Neural progenitor cell (in vitro differentiated cells): ENCODE measurements around the gene NRG2. TPM values are rescaled to one million over a fixed set of nuclear protein-coding genes. Genes with fewer than 3 reads are reported as not detected.

Source experiments
- DNase-seq: peaks from one replicate; pipeline ENCODE4 v3.0.0-alpha.2; 2016; ENCODE audit warnings: low spot score
- H2AFZ ChIP-seq: fragments of 200-600 bp; sonication (generic); replicated peaks from 2 replicates; pipeline ENCODE4 v1.6.1; 2016; ENCODE audit warnings: antibody characterized with exemption
- H3F3A ChIP-seq: fragments of 200-600 bp; sonication (generic); 2 replicates; pipeline ENCODE4 v1.6.1; 2016; ENCODE audit warnings: antibody characterized with exemption, low read depth
- H3K27ac ChIP-seq: fragments of 200-600 bp; sonication (generic); 2 replicates; pipeline ENCODE4 v1.5.1; 2016; ENCODE audit warnings: mild to moderate bottlenecking
- H3K27me3 ChIP-seq: fragments of 200-600 bp; sonication (generic); 2 replicates; pipeline ENCODE4 v1.6.1; 2016; ENCODE audit warnings: mild to moderate bottlenecking, moderate library complexity
- H3K36me3 ChIP-seq: fragments of 200-600 bp; sonication (generic); 2 replicates; pipeline ENCODE4 v1.5.1; 2016
- H3K4me1 ChIP-seq: fragments of 200-600 bp; sonication (generic); 2 replicates; pipeline ENCODE4 v1.6.1; 2016; ENCODE audit warnings: mixed run types
- H3K4me2 ChIP-seq: fragments of 200-600 bp; sonication (generic); 2 replicates; pipeline ENCODE4 v1.6.1; 2016
- H3K4me3 ChIP-seq: fragments of 200-600 bp; sonication (generic); 2 replicates; pipeline ENCODE4 v1.5.1; 2016
- H3K79me2 ChIP-seq: fragments of 200-600 bp; sonication (generic); 2 replicates; pipeline ENCODE4 v1.6.1; 2016; ENCODE audit warnings: low read depth
- H3K9ac ChIP-seq: fragments of 200-600 bp; sonication (generic); 2 replicates; pipeline ENCODE4 v1.6.1; 2016
- H3K9me3 ChIP-seq: fragments of 200-600 bp; sonication (generic); 2 replicates; pipeline ENCODE4 v1.5.1; 2016; ENCODE audit warnings: low read depth
- H4K20me1 ChIP-seq: fragments of 200-600 bp; sonication (generic); 2 replicates; pipeline ENCODE4 v1.6.1; 2016; ENCODE audit warnings: low read depth
- H3K27ac Mint-ChIP-seq: 3 replicates; pipeline ENCODE4 v1.8.0; 2021; ENCODE audit warnings: mixed read lengths
- H3K27me3 Mint-ChIP-seq: 2 replicates; pipeline ENCODE4 v1.8.0; 2022; ENCODE audit warnings: low read depth, mild to moderate bottlenecking, inconsistent platforms, moderate library complexity, mixed read lengths; ENCODE audit not compliant: insufficient read depth
- H3K36me3 Mint-ChIP-seq: 3 replicates; pipeline ENCODE4 v1.8.0; 2021; ENCODE audit warnings: mixed read lengths
- H3K4me1 Mint-ChIP-seq: 3 replicates; pipeline ENCODE4 v1.8.0; 2021; ENCODE audit warnings: mixed read lengths
- H3K4me3 Mint-ChIP-seq: 3 replicates; pipeline ENCODE4 v1.8.0; 2021; ENCODE audit warnings: mild to moderate bottlenecking, moderate library complexity, mixed read lengths
- H3K9me3 Mint-ChIP-seq: 3 replicates; pipeline ENCODE4 v1.8.0; 2020; ENCODE audit warnings: mixed read lengths
- CTCF ChIP-seq: fragments of 200-600 bp; sonication (generic); IDR thresholded peaks from 2 replicates; pipeline ENCODE4 v1.5.1; 2017; ENCODE audit warnings: antibody characterized with exemption, mild to moderate bottlenecking
- EZH2 ChIP-seq: fragments of 200-600 bp; sonication (generic); IDR thresholded peaks from 2 replicates; pipeline ENCODE4 v1.6.1; 2017; ENCODE audit warnings: antibody characterized with exemption, mild to moderate bottlenecking, moderate library complexity
- EZH2phosphoT487 ChIP-seq: fragments of 200-600 bp; sonication (generic); IDR thresholded peaks from 2 replicates; pipeline ENCODE4 v1.6.1; 2017; ENCODE audit warnings: antibody characterized with exemption
- total RNA-seq: library from RNA; depleted of rRNA; stranded (reverse); fragments of >200 nt; gene quantifications from 2 replicates; pipeline ENCODE4 v1.2.3, GENCODE V29; 2015; ENCODE audit warnings: low replicate concordance

NRG2 gene
- total RNA-seq, 1 donor from 2014 or later: 0.13 TPM

- no peaks in the 10 kb centered on the region for H3F3A ChIP-seq
- no peaks in the 10 kb centered on the region for H3K4me1 Mint-ChIP-seq
- H3K79me2 ChIP-seq: no peaks in the 10 kb centered on the region
- H3K36me3 ChIP-seq: no peaks in the 10 kb centered on the region
- peaks cover 10% of the 10 kb centered on the region for H3K9me3 Mint-ChIP-seq
- H3K27ac ChIP-seq: no peak overlapping the region
- H3K9me3 ChIP-seq: no peaks in the 10 kb centered on the region
- H3K4me2 ChIP-seq: no peak overlapping the region
- H3K4me3 Mint-ChIP-seq: no peak overlapping the region
- no peak overlapping the region for H2AFZ ChIP-seq
- no peaks in the 10 kb centered on the region for H3K36me3 Mint-ChIP-seq
- no peaks in the 10 kb centered on the region for H3K4me1 ChIP-seq
- no peak for TF ChIP-seq EZH2phosphoT487
- no peak for TF ChIP-seq CTCF
- TF ChIP-seq EZH2: no peak
- no peak overlapping the region for H3K9ac ChIP-seq
- no peaks in the 10 kb centered on the region for H4K20me1 ChIP-seq
- peaks cover 5% of the 10 kb centered on the region for H3K27me3 Mint-ChIP-seq
- H3K27me3 ChIP-seq: peaks cover 5% of the 10 kb centered on the region
- H3K4me3 ChIP-seq: no peak overlapping the region
- no peak overlapping the region for H3K27ac Mint-ChIP-seq
- no peak for DNase-seq
Measured at GRCh38 chr5:139817970-139818369, 225.1 kb downstream of the NRG2 start.

- no peaks in the 10 kb centered on the region for H3K9me3 ChIP-seq
- H3K79me2 ChIP-seq: no peaks in the 10 kb centered on the region
- no peak overlapping the region for H3K4me3 Mint-ChIP-seq
- H3K27me3 ChIP-seq: peaks cover 5% of the 10 kb centered on the region
- no peaks in the 10 kb centered on the region for H3K36me3 Mint-ChIP-seq
- no peak for DNase-seq
- H3K27ac ChIP-seq: no peak overlapping the region
- H4K20me1 ChIP-seq: no peaks in the 10 kb centered on the region
- peaks cover 5% of the 10 kb centered on the region for H3K27me3 Mint-ChIP-seq
- H3K36me3 ChIP-seq: no peaks in the 10 kb centered on the region
- H3K4me3 ChIP-seq: no peak overlapping the region
- no peak overlapping the region for H3K27ac Mint-ChIP-seq
- H3K9me3 Mint-ChIP-seq: peaks cover 10% of the 10 kb centered on the region
- no peak overlapping the region for H2AFZ ChIP-seq
- H3K9ac ChIP-seq: no peak overlapping the region
- TF ChIP-seq EZH2phosphoT487: no peak
- TF ChIP-seq CTCF: no peak
- no peak for TF ChIP-seq EZH2
- no peaks in the 10 kb centered on the region for H3K4me1 ChIP-seq
- H3F3A ChIP-seq: no peaks in the 10 kb centered on the region
- H3K4me2 ChIP-seq: no peak overlapping the region
- H3K4me1 Mint-ChIP-seq: no peaks in the 10 kb centered on the region
Measured at GRCh38 chr5:139817362-139817761, 225.7 kb downstream of the NRG2 start.

- H2AFZ ChIP-seq: no peak overlapping the region
- no peaks in the 10 kb centered on the region for H4K20me1 ChIP-seq
- Mint-ChIP-seq H3K27ac (no peak overlapping the region), H3K36me3 (no peaks in the 10 kb centered on the region), H3K27me3 (peaks cover 5% of the 10 kb centered on the region), H3K4me1 (no peaks in the 10 kb centered on the region), H3K4me3 (no peak overlapping the region), H3K9me3 (peaks cover 10% of the 10 kb centered on the region)
- no peaks in the 10 kb centered on the region for H3K4me1 ChIP-seq
- no peaks in the 10 kb centered on the region for H3K9me3 ChIP-seq
- no peak overlapping the region for H3K4me3 ChIP-seq
- H3K27me3 ChIP-seq: peaks cover 5% of the 10 kb centered on the region
- no peaks in the 10 kb centered on the region for H3K36me3 ChIP-seq
- H3K79me2 ChIP-seq: no peaks in the 10 kb centered on the region
- TF ChIP-seq CTCF (no peak), EZH2phosphoT487 (no peak), EZH2 (no peak)
- H3F3A ChIP-seq: no peaks in the 10 kb centered on the region
- H3K27ac ChIP-seq: no peak overlapping the region
- no peak overlapping the region for H3K9ac ChIP-seq
- no peak overlapping the region for H3K4me2 ChIP-seq
- DNase-seq: no peak
Measured at GRCh38 chr5:139816566-139816965, 226.5 kb downstream of the NRG2 start.
